H1 (cell line): ENCODE results near the gene APOA4. TPM values are rescaled to one million over a fixed set of nuclear protein-coding genes. Genes with fewer than 3 reads are reported as not detected.

Source experiments
- CTCF ChIA-PET: fragments of 300-600 bp; sonication (Branson Sonifier 250); formaldehyde crosslinking; loops from one replicate; lab custom pipeline; 2021; ENCODE audit not compliant: partially characterized antibody; lab: Charles Lee
- POLR2A ChIA-PET: fragments of 300-600 bp; sonication (Branson Sonifier 250); formaldehyde crosslinking; loops from one replicate; lab custom pipeline; 2021; ENCODE audit warnings: inconsistent platforms; ENCODE audit not compliant: partially characterized antibody; lab: Charles Lee
- DNase-seq, 2 experiments: peaks; one replicate each; pipeline versions ENCODE4 v3.0.0 to v3.0.0-alpha.2; 2010 to 2022; ENCODE audit warnings: low spot score in 2 of 2, low read depth in 1 of 2, mixed read lengths in 1 of 2
- FAIRE-seq: peaks from 2 replicates; lab custom pipeline; 2011; peaks lifted over from hg19 to GRCh38; lab: Jason Lieb, UNC
- H2AFZ ChIP-seq: 2 replicates; pipeline ENCODE4 v1.8.1; 2012; ENCODE audit warnings: low read length, inconsistent platforms
- H2AK5ac ChIP-seq: 2 replicates; pipeline ENCODE4 v1.6.1; 2013; ENCODE audit warnings: low read depth, low read length
- H2BK120ac ChIP-seq: replicated peaks from 2 replicates; pipeline ENCODE3; 2013; ENCODE audit warnings: low read depth, low read length, inconsistent platforms
- H2BK12ac ChIP-seq: 2 replicates; pipeline ENCODE4 v1.6.1; 2013; ENCODE audit warnings: low read depth, low read length
- H2BK15ac ChIP-seq: 2 replicates; pipeline ENCODE4 v1.6.1; 2013; ENCODE audit warnings: low read length
- H2BK20ac ChIP-seq: 2 replicates; pipeline ENCODE4 v1.6.1; 2013; ENCODE audit warnings: low read length
- H2BK5ac ChIP-seq: 2 replicates; pipeline ENCODE4 v1.6.1; 2013; ENCODE audit warnings: low read depth, low read length
- H3K14ac ChIP-seq: 2 replicates; pipeline ENCODE4 v1.6.1; 2013; ENCODE audit warnings: inconsistent platforms; ENCODE audit not compliant: insufficient read length
- H3K18ac ChIP-seq: 2 replicates; pipeline ENCODE4 v1.6.1; 2013; ENCODE audit warnings: low read length; ENCODE audit errors: extremely low read depth
- H3K23ac ChIP-seq: 2 replicates; pipeline ENCODE4 v1.6.1; 2013; ENCODE audit warnings: inconsistent platforms; ENCODE audit not compliant: insufficient read length
- H3K23me2 ChIP-seq: 2 replicates; pipeline ENCODE4 v1.6.1; 2013; ENCODE audit warnings: low read depth, low read length
- H3K27ac ChIP-seq: 2 replicates; pipeline ENCODE4 v1.6.1; 2011; ENCODE audit warnings: low read depth, low read length, inconsistent platforms
- H3K27me3 ChIP-seq, 4 experiments: replicated peaks in 1 of 4; 1 replicate in 1 of 4; 2 replicates in 3 of 4; pipeline versions ENCODE4 v1.6.1 to v1.8.1; 2011 to 2013; ENCODE audit warnings: low read length in 3 of 4, mild to moderate bottlenecking in 3 of 4, inconsistent platforms in 2 of 4, mixed read lengths in 2 of 4, moderate library complexity in 1 of 4; ENCODE audit not compliant: control insufficient read depth in 3 of 4, insufficient read depth in 3 of 4; ENCODE audit errors: extremely low read depth in 1 of 4
- H3K36me3 ChIP-seq, 4 experiments: 2 replicates each; pipeline versions ENCODE4 v1.6.1 to v1.8.1; 2011 to 2013; ENCODE audit warnings: mild to moderate bottlenecking in 4 of 4, low read length in 3 of 4, moderate library complexity in 2 of 4, control low read depth in 1 of 4, inconsistent platforms in 1 of 4; ENCODE audit not compliant: insufficient read depth in 4 of 4, control insufficient read depth in 2 of 4
- H3K4ac ChIP-seq: replicated peaks from 2 replicates; pipeline ENCODE3; 2013; ENCODE audit warnings: low read length, low read depth, mixed read lengths, inconsistent platforms; ENCODE audit not compliant: insufficient read length
- H3K4me1 ChIP-seq, 4 experiments: replicated peaks in 1 of 4; 1 replicate in 1 of 4; 2 replicates in 3 of 4; pipeline versions ENCODE4 v1.6.1 to v1.8.1; 2011 to 2013; ENCODE audit warnings: low read length in 3 of 4, inconsistent platforms in 2 of 4, mixed read lengths in 1 of 4; ENCODE audit not compliant: insufficient read depth in 4 of 4, control insufficient read depth in 3 of 4
- H3K4me2 ChIP-seq, 2 experiments: 2 replicates each; pipeline versions ENCODE4 v1.6.1 to v1.8.1; 2011 to 2013; ENCODE audit warnings: low read depth in 2 of 2, low read length in 2 of 2, control low read depth in 1 of 2, inconsistent platforms in 1 of 2, mild to moderate bottlenecking in 1 of 2; ENCODE audit not compliant: insufficient read depth in 1 of 2
- H3K4me3 ChIP-seq, 4 experiments: fragments of 200-600, 300-600 bp in 1 of 4; sonication (generic), shearing (Covaris generic), sonication (Bioruptor Twin) in 1 of 4; 2 replicates each; pipeline versions ENCODE4 v1.5.1 to v1.8.1; 2011 to 2016; ENCODE audit warnings: low read length in 4 of 4, low read depth in 3 of 4, control low read depth in 2 of 4, inconsistent platforms in 2 of 4, mild to moderate bottlenecking in 2 of 4, mixed read lengths in 1 of 4, moderate library complexity in 1 of 4; ENCODE audit not compliant: insufficient read depth in 2 of 4; ENCODE audit errors: extremely low read depth in 1 of 4
- H3K56ac ChIP-seq: replicated peaks from 2 replicates; pipeline ENCODE3; 2013; ENCODE audit warnings: low read depth, mild to moderate bottlenecking, mixed read lengths, low read length, inconsistent platforms; ENCODE audit not compliant: insufficient read length
- H3K79me1 ChIP-seq: 2 replicates; pipeline ENCODE4 v1.6.1; 2013; ENCODE audit warnings: low read depth, low read length, control low read depth
- H3K79me2 ChIP-seq, 2 experiments: 2 replicates each; pipeline versions ENCODE4 v1.6.1 to v1.8.1; 2012 to 2013; ENCODE audit warnings: low read length in 2 of 2, mild to moderate bottlenecking in 2 of 2, inconsistent platforms in 1 of 2; ENCODE audit not compliant: insufficient read depth in 2 of 2, control insufficient read depth in 1 of 2
- H3K9ac ChIP-seq, 4 experiments: replicated peaks in 1 of 4; 1 replicate in 1 of 4; 2 replicates in 3 of 4; pipeline versions ENCODE4 v1.6.1 to v1.8.1; 2011 to 2013; ENCODE audit warnings: low read depth in 3 of 4, low read length in 3 of 4, control low read depth in 2 of 4, mild to moderate bottlenecking in 2 of 4, moderate library complexity in 2 of 4, inconsistent platforms in 1 of 4; ENCODE audit errors: extremely low read depth in 1 of 4
- H3K9me3 ChIP-seq, 2 experiments: 2 replicates each; pipeline versions ENCODE4 v1.6.1 to v1.8.1; 2012 to 2013; ENCODE audit warnings: mild to moderate bottlenecking in 2 of 2, moderate library complexity in 2 of 2, control low read depth in 1 of 2, inconsistent platforms in 1 of 2, low read depth in 1 of 2, low read length in 1 of 2, mixed read lengths in 1 of 2; ENCODE audit not compliant: insufficient read depth in 2 of 2
- H4K20me1 ChIP-seq, 2 experiments: replicated peaks in 1 of 2; 2 replicates each; pipeline versions ENCODE3 to v1.8.1; 2011 to 2013; ENCODE audit warnings: inconsistent platforms in 2 of 2, low read length in 2 of 2, mild to moderate bottlenecking in 1 of 2; ENCODE audit not compliant: insufficient read depth in 2 of 2, control insufficient read depth in 1 of 2
- H4K5ac ChIP-seq: 2 replicates; pipeline ENCODE4 v1.6.1; 2013; ENCODE audit warnings: low read length, low read depth, mixed read lengths, inconsistent platforms; ENCODE audit not compliant: insufficient read length
- H4K8ac ChIP-seq: 2 replicates; pipeline ENCODE4 v1.8.0; 2013; ENCODE audit warnings: mild to moderate bottlenecking, moderate library complexity, low read length, inconsistent platforms; ENCODE audit not compliant: insufficient read depth; ENCODE audit errors: extremely low read depth
- H4K91ac ChIP-seq: replicated peaks from 2 replicates; pipeline ENCODE3; 2013; ENCODE audit warnings: low read length, mixed read lengths, inconsistent platforms; ENCODE audit not compliant: insufficient read length
- BRCA1 ChIP-seq: IDR thresholded peaks from 2 replicates; pipeline ENCODE4 v1.6.1; 2012; ENCODE audit warnings: low read depth, low read length, improper control_type of control experiment
- CREB1 ChIP-seq: IDR thresholded peaks from 2 replicates; pipeline ENCODE4 v1.6.1; 2012; ENCODE audit warnings: inconsistent platforms
- JUN ChIP-seq: IDR thresholded peaks from 2 replicates; pipeline ENCODE4 v1.6.1; 2011; ENCODE audit warnings: low read depth, mild to moderate bottlenecking, improper control_type of control experiment, low read length
- NANOG ChIP-seq: IDR thresholded peaks from 2 replicates; pipeline ENCODE4 v1.6.1; 2011; ENCODE audit warnings: low read length, low read depth, mild to moderate bottlenecking, inconsistent platforms; ENCODE audit not compliant: insufficient read depth, poor library complexity, severe bottlenecking
- POLR2AphosphoS5 ChIP-seq: IDR thresholded peaks from 2 replicates; pipeline ENCODE4 v1.6.1; 2011; ENCODE audit warnings: low read depth, low read length
- RNF2 ChIP-seq: fragments of 200-900, 300-1000 bp; sonication (generic); IDR thresholded peaks from 2 replicates; pipeline ENCODE4 v1.7.1; 2016; ENCODE audit warnings: borderline replicate concordance, low read depth, mild to moderate bottlenecking, antibody characterized with exemption, low read length; ENCODE audit not compliant: poor library complexity, severe bottlenecking; ENCODE audit errors: missing control alignments
- SP2 ChIP-seq: IDR thresholded peaks from 2 replicates; pipeline ENCODE4 v1.6.1; 2012; ENCODE audit warnings: mild to moderate bottlenecking, low read length, inconsistent platforms
- ZNF274 ChIP-seq: IDR thresholded peaks from 2 replicates; pipeline ENCODE4 v1.7.0; 2012; ENCODE audit warnings: low read length, borderline replicate concordance; ENCODE audit errors: extremely low read depth
- whole genome bisulfite sequencing, 2 experiments: shearing (Covaris generic) in 1 of 2; methylation state at CpG; one replicate each; pipeline versions ENCODE4 v1.1.6 to v1.1.7; 2013 to 2015; ENCODE audit warnings: low lambda C conversion rate in 2 of 2, mixed read lengths in 2 of 2, inconsistent platforms in 1 of 2, low coverage in 1 of 2, missing lambda C conversion rate in 1 of 2; ENCODE audit not compliant: insufficient replicate concordance in 2 of 2, insufficient coverage in 1 of 2, insufficient read length in 1 of 2; ENCODE audit errors: extremely low coverage in 1 of 2, missing lambda C conversion rate in 1 of 2; 5-methylcytosine and 5-hydroxymethylcytosine counted together
- long read RNA-seq, 2 experiments: library from RNA in 1 of 2; library from capped mRNA in 1 of 2; stranded (forward); transcript quantifications; one replicate each; pipeline ENCODE4 v2.0.0, GENCODE V29; 2021; ENCODE audit warnings: inconsistent platforms in 1 of 2
- polyA minus RNA-seq, 3 experiments: library from RNA; depleted of rRNA, polyadenylated mRNA; stranded (reverse); fragments of >200 nt; gene quantifications; 1 replicate in 2 of 3; 2 replicates in 1 of 3; pipeline ENCODE4 v1.2.3, GENCODE V29; 2011
- polyA plus RNA-seq, 7 experiments: library from polyadenylated mRNA; depleted of rRNA in 3 of 7; stranded (reverse) in 5 of 7; unstranded in 2 of 7; fragments of >200 nt in 5 of 7; fragments of 200-250 nt in 2 of 7; gene quantifications; 1 replicate in 5 of 7; 2 replicates in 1 of 7; 4 replicates in 1 of 7; pipeline versions ENCODE4 v1.2.1 to v1.2.3, GENCODE V29; 2011 to 2013; ENCODE audit warnings: missing spikeins in 2 of 7, mixed read lengths in 2 of 7
- total RNA-seq: library from RNA; stranded (reverse); fragmentation: NEBNext Ultra II Directional; extraction: Animal tissue kit (Norgen Biotek cat#: 25700); gene quantifications from 2 replicates; pipeline ENCODE4 v1.2.1, GENCODE V29; 2021
- TF ChIP-seq, protein P1 (sequence below): IDR thresholded peaks from 2 replicates; pipeline ENCODE4 v1.6.1; 2011; ENCODE audit warnings: low read depth, mild to moderate bottlenecking, low read length; ENCODE audit not compliant: insufficient read depth

The APOA4 gene
- not detected in 2 replicates for total RNA-seq
- polyA plus RNA-seq (2011; rRNA removed) = not detected in 2 replicates
- polyA plus RNA-seq (2011; cell fraction: cytosol; rRNA removed) = not detected
- not detected for polyA plus RNA-seq (2011; cell fraction: nucleus; rRNA removed)
- polyA plus RNA-seq (2012, experiment 1 of 2) = not detected in 4 replicates
- 0.16 TPM for polyA plus RNA-seq (2012, experiment 2 of 2)
- polyA plus RNA-seq (2013, experiment 1 of 2) = not detected
- polyA plus RNA-seq (2013, experiment 2 of 2) = not detected
- not detected in 2 replicates for polyA minus RNA-seq (2011; rRNA and poly(A)+ RNA removed)
- polyA minus RNA-seq (2011; cell fraction: cytosol; rRNA and poly(A)+ RNA removed) = not detected
- polyA minus RNA-seq (2011; cell fraction: nucleus; rRNA and poly(A)+ RNA removed) = not detected
- long read RNA-seq, experiment 1 = 0 reads
- long read RNA-seq, experiment 2 = 0 reads

- no peaks in the 10 kb centered on the region for H3K27me3 ChIP-seq
- no peaks in the 10 kb centered on the region for H4K20me1 ChIP-seq
- H3K18ac ChIP-seq = no peak within 1 kb of the TSS
- WGBS, 2 experiments = 91% methylated on average over 12 of the region's 16 CpGs; no CpG with 5 or more reads in 1 of the 2 experiments
- H2AFZ ChIP-seq = no peak within 1 kb of the TSS; the same call in 1 of the 2 replicates
- H3K4me1 ChIP-seq = no peaks in the 10 kb centered on the region
- DNase-seq (no peak), FAIRE-seq (no peak)
- no peak within 1 kb of the TSS for H2BK20ac ChIP-seq
- no peak within 1 kb of the TSS for H3K56ac ChIP-seq
- H2BK15ac ChIP-seq = no peak within 1 kb of the TSS
- H2AK5ac ChIP-seq = no peak within 1 kb of the TSS
- no peak within 1 kb of the TSS for H3K23ac ChIP-seq
- no peak within 1 kb of the TSS for H3K4me3 ChIP-seq
- no peaks in the 10 kb centered on the region for H3K9me3 ChIP-seq
- H2BK120ac ChIP-seq = no peak within 1 kb of the TSS
- no peak within 1 kb of the TSS for H4K91ac ChIP-seq
- no peaks in the 10 kb centered on the region for H3K79me2 ChIP-seq
- H3K4me2 ChIP-seq = no peak within 1 kb of the TSS
- ChIA-PET CTCF (interaction anchor here (0.6 to 6.9 kb wide), 12 partner anchors 10 to 307 kb away, joined by 3 to 60 read pairs (median 4); partner anchors contain the start of genes APOA1, APOA5 and ZPR1), POLR2A (interaction anchor here (0.7 kb wide), 1 partner anchor 12 kb away, joined by 3 read pairs; no protein-coding TSS in a partner anchor)
- H4K5ac ChIP-seq = no peak within 1 kb of the TSS
- no peaks in the 10 kb centered on the region for H3K79me1 ChIP-seq
- no peak within 1 kb of the TSS for H3K14ac ChIP-seq
- no peak within 1 kb of the TSS for H2BK5ac ChIP-seq
- H3K36me3 ChIP-seq = no peaks in the 10 kb centered on the region
- H3K23me2 ChIP-seq = no peaks in the 10 kb centered on the region
- no peak within 1 kb of the TSS for H3K4ac ChIP-seq
- H3K9ac ChIP-seq = no peak within 1 kb of the TSS
- no peak within 1 kb of the TSS for H3K27ac ChIP-seq
- no peak within 1 kb of the TSS for H2BK12ac ChIP-seq
- peak within 1 kb of the TSS; percentile 71 for H4K8ac ChIP-seq
- TF ChIP-seq SP2 = no peak
- TF ChIP-seq CREB1 = no peak
- TF ChIP-seq JUN = no peak
- TF ChIP-seq POLR2AphosphoS5 = no peak
- no peak for TF ChIP-seq RNF2
- TF ChIP-seq NANOG = no peak
- no peak for TF ChIP-seq ZNF274
- TF ChIP-seq BRCA1 = no peak
- TF ChIP-seq, protein P1, sequence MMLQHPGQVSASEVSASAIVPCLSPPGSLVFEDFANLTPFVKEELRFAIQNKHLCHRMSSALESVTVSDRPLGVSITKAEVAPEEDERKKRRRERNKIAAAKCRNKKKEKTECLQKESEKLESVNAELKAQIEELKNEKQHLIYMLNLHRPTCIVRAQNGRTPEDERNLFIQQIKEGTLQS = no peak
Observed at GRCh38 chr11:116823031-116823843, at the start of gene APOA4. Gene APOA4, minus strand, starts transcription at chr11:116823304. Its CDS starts 113 bp downstream, at chr11:116823191.
